ENCODE results near the gene CMTR2. TPM values are rescaled to one million over a fixed set of nuclear protein-coding genes. Genes with fewer than 3 reads are reported as not detected.

CMTR2 gene
- total and polyA plus RNA-seq, 2 experiments from 2014 or later: 6.0 to 19.0 TPM

DNA sequence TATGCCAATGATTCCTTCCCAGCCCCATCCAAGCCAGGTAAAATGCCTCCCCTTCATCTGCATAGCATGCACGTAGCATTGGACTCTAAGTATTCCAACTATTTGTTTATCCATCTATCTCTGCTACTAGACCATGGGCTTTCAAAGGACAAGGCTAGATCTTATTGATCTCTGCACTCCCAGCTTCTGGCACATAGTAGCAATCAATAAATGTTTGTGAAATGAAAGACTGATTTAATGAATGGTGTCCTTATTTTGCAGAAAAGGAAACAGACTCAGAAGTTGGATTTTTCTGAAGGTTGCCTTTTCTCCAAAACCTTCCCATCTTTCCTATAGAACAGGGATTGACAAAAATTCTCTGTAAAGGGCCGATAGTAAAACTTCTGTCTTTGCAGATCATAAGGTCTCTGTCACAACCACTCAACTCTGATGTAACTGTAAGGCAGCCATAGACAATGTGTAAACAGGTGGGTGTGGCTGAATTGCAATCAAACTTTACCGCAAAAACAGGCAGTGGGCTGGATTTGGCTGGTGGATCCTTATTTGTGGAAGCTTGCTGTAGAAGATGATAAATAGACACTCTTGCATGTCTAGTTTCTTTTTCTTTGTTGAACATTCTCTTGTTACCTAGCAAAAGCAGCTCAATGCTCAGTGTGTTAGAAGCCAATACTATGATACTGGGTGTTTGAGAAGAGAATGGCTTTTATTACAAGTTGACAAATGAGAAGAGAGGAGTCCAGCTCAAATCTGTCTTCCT is 7.6 kb upstream of the CMTR2 start:
- no peaks in the 10 kb centered on the region for H3F3A ChIP-seq (replicated peaks; ENCODE audit: low read depth)

DNA sequence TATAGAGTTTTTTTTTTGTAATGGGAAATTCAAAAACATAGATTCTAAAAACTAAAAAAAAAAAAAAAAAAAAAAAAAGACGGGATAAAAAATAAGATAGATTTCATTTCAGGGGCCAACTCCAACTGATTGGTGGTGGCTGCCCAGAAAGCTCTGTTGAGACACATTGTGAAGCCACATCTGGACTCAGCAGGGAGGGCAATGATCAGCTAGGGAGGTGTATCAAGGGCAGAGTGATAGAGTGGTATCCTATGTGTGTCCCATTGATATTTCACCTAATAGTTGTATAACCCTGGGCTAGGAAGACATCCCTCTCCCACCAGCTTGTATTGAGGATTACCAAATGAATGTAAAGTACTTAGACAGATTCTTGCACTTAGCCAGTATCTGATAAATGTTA is 6.7 kb upstream of the CMTR2 start:
- Mint-ChIP-seq H3K27ac (no peak overlapping the region), H3K9me3 (no peaks in the 10 kb centered on the region), H3K36me3 (ENCODE audit: low read depth) (no peaks in the 10 kb centered on the region), H3K4me3 (no peak overlapping the region), H3K27me3 (ENCODE audit: insufficient read depth, low read depth, poor library complexity) (peaks cover 2% of the 10 kb centered on the region), H3K4me1 (no peaks in the 10 kb centered on the region)
- Histone ChIP-seq H3K4me1 (ENCODE audit: insufficient read depth) (no peaks in the 10 kb centered on the region), H3K79me2 (replicated peaks; ENCODE audit: insufficient read depth) (no peaks in the 10 kb centered on the region), H3K36me3 (ENCODE audit: insufficient read depth) (no peaks in the 10 kb centered on the region), H2AFZ (no peak overlapping the region), H3K27ac (ENCODE audit: low read depth) (no peak overlapping the region), H3K4me3 (no peak overlapping the region), H4K20me1 (replicated peaks; ENCODE audit: insufficient read depth) (no peaks in the 10 kb centered on the region), H3K9me2 (ENCODE audit: insufficient read depth) (no peaks in the 10 kb centered on the region), H3K27me3 (ENCODE audit: insufficient read depth) (no peaks in the 10 kb centered on the region), H3F3A (replicated peaks; ENCODE audit: low read depth) (no peaks in the 10 kb centered on the region), H3K4me2 (no peak overlapping the region)
- ATAC-seq (no peak), DNase-seq (ENCODE audit: low spot score) (no peak)
- TF ChIP-seq POLR2AphosphoS5 (IDR thresholded peaks at IDR 0.05; ENCODE audit: low read depth) (no peak), CREB1 (CRISPR knock-in tag; IDR thresholded peaks at IDR 0.05; ENCODE audit: low read depth) (no peak), EZH2phosphoT487 (IDR thresholded peaks at IDR 0.05; ENCODE audit: unreplicated experiment) (no peak), NANOG (IDR thresholded peaks at IDR 0.05; ENCODE audit: borderline replicate concordance) (no peak), EZH2 (IDR thresholded peaks at IDR 0.05; ENCODE audit: low read depth, unreplicated experiment) (no peak)
- TF ChIP-seq, protein P1, sequence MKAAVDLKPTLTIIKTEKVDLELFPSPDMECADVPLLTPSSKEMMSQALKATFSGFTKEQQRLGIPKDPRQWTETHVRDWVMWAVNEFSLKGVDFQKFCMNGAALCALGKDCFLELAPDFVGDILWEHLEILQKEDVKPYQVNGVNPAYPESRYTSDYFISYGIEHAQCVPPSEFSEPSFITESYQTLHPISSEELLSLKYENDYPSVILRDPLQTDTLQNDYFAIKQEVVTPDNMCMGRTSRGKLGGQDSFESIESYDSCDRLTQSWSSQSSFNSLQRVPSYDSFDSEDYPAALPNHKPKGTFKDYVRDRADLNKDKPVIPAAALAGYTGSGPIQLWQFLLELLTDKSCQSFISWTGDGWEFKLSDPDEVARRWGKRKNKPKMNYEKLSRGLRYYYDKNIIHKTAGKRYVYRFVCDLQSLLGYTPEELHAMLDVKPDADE (IDR thresholded peaks at IDR 0.05): no peak
- TF ChIP-seq, protein P2, sequence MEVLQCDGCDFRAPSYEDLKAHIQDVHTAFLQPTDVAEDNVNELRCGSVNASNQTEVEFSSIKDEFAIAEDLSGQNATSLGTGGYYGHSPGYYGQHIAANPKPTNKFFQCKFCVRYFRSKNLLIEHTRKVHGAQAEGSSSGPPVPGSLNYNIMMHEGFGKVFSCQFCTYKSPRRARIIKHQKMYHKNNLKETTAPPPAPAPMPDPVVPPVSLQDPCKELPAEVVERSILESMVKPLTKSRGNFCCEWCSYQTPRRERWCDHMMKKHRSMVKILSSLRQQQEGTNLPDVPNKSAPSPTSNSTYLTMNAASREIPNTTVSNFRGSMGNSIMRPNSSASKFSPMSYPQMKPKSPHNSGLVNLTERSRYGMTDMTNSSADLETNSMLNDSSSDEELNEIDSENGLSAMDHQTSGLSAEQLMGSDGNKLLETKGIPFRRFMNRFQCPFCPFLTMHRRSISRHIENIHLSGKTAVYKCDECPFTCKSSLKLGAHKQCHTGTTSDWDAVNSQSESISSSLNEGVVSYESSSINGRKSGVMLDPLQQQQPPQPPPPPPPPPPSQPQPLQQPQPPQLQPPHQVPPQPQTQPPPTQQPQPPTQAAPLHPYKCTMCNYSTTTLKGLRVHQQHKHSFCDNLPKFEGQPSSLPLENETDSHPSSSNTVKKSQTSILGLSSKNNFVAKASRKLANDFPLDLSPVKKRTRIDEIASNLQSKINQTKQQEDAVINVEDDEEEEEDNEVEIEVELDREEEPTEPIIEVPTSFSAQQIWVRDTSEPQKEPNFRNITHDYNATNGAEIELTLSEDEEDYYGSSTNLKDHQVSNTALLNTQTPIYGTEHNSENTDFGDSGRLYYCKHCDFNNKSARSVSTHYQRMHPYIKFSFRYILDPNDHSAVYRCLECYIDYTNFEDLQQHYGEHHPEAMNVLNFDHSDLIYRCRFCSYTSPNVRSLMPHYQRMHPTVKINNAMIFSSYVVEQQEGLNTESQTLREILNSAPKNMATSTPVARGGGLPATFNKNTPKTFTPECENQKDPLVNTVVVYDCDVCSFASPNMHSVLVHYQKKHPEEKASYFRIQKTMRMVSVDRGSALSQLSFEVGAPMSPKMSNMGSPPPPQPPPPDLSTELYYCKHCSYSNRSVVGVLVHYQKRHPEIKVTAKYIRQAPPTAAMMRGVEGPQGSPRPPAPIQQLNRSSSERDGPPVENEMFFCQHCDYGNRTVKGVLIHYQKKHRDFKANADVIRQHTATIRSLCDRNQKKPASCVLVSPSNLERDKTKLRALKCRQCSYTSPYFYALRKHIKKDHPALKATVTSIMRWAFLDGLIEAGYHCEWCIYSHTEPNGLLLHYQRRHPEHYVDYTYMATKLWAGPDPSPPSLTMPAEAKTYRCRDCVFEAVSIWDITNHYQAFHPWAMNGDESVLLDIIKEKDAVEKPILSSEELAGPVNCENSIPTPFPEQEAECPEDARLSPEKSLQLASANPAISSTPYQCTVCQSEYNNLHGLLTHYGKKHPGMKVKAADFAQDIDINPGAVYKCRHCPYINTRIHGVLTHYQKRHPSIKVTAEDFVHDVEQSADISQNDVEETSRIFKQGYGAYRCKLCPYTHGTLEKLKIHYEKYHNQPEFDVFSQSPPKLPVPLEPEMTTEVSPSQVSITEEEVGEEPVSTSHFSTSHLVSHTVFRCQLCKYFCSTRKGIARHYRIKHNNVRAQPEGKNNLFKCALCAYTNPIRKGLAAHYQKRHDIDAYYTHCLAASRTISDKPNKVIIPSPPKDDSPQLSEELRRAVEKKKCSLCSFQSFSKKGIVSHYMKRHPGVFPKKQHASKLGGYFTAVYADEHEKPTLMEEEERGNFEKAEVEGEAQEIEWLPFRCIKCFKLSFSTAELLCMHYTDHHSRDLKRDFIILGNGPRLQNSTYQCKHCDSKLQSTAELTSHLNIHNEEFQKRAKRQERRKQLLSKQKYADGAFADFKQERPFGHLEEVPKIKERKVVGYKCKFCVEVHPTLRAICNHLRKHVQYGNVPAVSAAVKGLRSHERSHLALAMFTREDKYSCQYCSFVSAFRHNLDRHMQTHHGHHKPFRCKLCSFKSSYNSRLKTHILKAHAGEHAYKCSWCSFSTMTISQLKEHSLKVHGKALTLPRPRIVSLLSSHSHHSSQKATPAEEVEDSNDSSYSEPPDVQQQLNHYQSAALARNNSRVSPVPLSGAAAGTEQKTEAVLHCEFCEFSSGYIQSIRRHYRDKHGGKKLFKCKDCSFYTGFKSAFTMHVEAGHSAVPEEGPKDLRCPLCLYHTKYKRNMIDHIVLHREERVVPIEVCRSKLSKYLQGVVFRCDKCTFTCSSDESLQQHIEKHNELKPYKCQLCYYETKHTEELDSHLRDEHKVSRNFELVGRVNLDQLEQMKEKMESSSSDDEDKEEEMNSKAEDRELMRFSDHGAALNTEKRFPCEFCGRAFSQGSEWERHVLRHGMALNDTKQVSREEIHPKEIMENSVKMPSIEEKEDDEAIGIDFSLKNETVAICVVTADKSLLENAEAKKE (CRISPR knock-in tag; IDR thresholded peaks at IDR 0.05): no peak

More for the DNA sequence above, 7.6 kb upstream of the CMTR2 start:
- H3K4me1 Mint-ChIP-seq: no peaks in the 10 kb centered on the region
- DNase-seq (ENCODE audit: low spot score) (no peak), ATAC-seq (no peak)
- Histone ChIP-seq H3K4me2 (no peak overlapping the region), H3K36me3 (ENCODE audit: insufficient read depth) (no peaks in the 10 kb centered on the region), H3K27ac (ENCODE audit: low read depth) (no peak overlapping the region), H2AFZ (no peak overlapping the region), H4K20me1 (replicated peaks; ENCODE audit: insufficient read depth) (no peaks in the 10 kb centered on the region), H3K4me1 (ENCODE audit: insufficient read depth) (no peaks in the 10 kb centered on the region), H3K9me2 (ENCODE audit: insufficient read depth) (no peaks in the 10 kb centered on the region), H3K79me2 (replicated peaks; ENCODE audit: insufficient read depth) (no peaks in the 10 kb centered on the region), H3K27me3 (ENCODE audit: insufficient read depth) (no peaks in the 10 kb centered on the region), H3K4me3 (no peak overlapping the region)
- no peaks in the 10 kb centered on the region for H3K36me3 Mint-ChIP-seq (ENCODE audit: low read depth)
- no peak overlapping the region for H3K27ac Mint-ChIP-seq
- no peaks in the 10 kb centered on the region for H3K9me3 Mint-ChIP-seq
- peaks cover 2% of the 10 kb centered on the region for H3K27me3 Mint-ChIP-seq (ENCODE audit: insufficient read depth, low read depth, poor library complexity)
- H3K4me3 Mint-ChIP-seq: no peak overlapping the region
- no peak for TF ChIP-seq EZH2 (IDR thresholded peaks at IDR 0.05; ENCODE audit: low read depth, unreplicated experiment)
- TF ChIP-seq, protein P3, sequence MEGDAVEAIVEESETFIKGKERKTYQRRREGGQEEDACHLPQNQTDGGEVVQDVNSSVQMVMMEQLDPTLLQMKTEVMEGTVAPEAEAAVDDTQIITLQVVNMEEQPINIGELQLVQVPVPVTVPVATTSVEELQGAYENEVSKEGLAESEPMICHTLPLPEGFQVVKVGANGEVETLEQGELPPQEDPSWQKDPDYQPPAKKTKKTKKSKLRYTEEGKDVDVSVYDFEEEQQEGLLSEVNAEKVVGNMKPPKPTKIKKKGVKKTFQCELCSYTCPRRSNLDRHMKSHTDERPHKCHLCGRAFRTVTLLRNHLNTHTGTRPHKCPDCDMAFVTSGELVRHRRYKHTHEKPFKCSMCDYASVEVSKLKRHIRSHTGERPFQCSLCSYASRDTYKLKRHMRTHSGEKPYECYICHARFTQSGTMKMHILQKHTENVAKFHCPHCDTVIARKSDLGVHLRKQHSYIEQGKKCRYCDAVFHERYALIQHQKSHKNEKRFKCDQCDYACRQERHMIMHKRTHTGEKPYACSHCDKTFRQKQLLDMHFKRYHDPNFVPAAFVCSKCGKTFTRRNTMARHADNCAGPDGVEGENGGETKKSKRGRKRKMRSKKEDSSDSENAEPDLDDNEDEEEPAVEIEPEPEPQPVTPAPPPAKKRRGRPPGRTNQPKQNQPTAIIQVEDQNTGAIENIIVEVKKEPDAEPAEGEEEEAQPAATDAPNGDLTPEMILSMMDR (conservative IDR thresholded peaks at IDR 0.05; ENCODE audit: low read depth in 2 of 2): no peak
